Activated CD4-positive, alpha-beta T cell treated with anti-CD3 and anti-CD28 coated beads, Interleukin-2, amount 10 ng/mL, durations not matched to agents 7 days and 5 days (primary cell): ENCODE results near the gene INHA. TPM values are rescaled to one million over a fixed set of nuclear protein-coding genes. Genes with fewer than 3 reads are reported as not detected.

Experiments used
- CTCF ChIA-PET: fragments of 350-600 bp; sonication (Branson Sonifier 250); formaldehyde crosslinking; loops from one replicate; lab custom pipeline; 2021; ENCODE audit warnings: antibody characterized with exemption; lab: Charles Lee
- POLR2A ChIA-PET: fragments of 350-600 bp; sonication (Branson Sonifier 250); formaldehyde crosslinking; loops from one replicate; lab custom pipeline; 2021; ENCODE audit warnings: antibody characterized with exemption; lab: Charles Lee
- DNase-seq: peaks from one replicate; pipeline ENCODE4 v3.0.0-alpha.2; 2020
- H3K27ac Mint-ChIP-seq: one replicate; pipeline ENCODE4 v1.8.0; 2021; ENCODE audit warnings: mild to moderate bottlenecking, moderate library complexity, mixed read lengths
- H3K27me3 Mint-ChIP-seq: one replicate; pipeline ENCODE4 v1.8.0; 2021; ENCODE audit warnings: mixed read lengths
- H3K36me3 Mint-ChIP-seq: one replicate; pipeline ENCODE4 v1.8.0; 2021; ENCODE audit warnings: low read depth, mixed read lengths
- H3K4me1 Mint-ChIP-seq: one replicate; pipeline ENCODE4 v1.8.0; 2021; ENCODE audit warnings: mixed read lengths
- H3K4me3 Mint-ChIP-seq: one replicate; pipeline ENCODE4 v1.8.0; 2021; ENCODE audit warnings: mild to moderate bottlenecking, moderate library complexity, mixed read lengths
- H3K9me3 Mint-ChIP-seq: one replicate; pipeline ENCODE4 v1.8.0; 2021; ENCODE audit warnings: mixed read lengths
- total RNA-seq, 2 experiments: library from RNA; stranded (reverse); gene quantifications; one replicate each; pipeline ENCODE4 v1.2.3, GENCODE V29; 2021

The INHA gene
- total RNA-seq, 2 experiments from 2014 or later: not detected

- Mint-ChIP-seq H3K36me3 (no peaks in the 10 kb centered on the region), H3K27ac (no peak overlapping the region), H3K9me3 (no peaks in the 10 kb centered on the region), H3K4me3 (no peak overlapping the region), H3K27me3 (peaks cover 25% of the 10 kb centered on the region), H3K4me1 (no peaks in the 10 kb centered on the region)
- CTCF ChIA-PET: interaction anchor here (1.8 kb wide), 1 partner anchor 14 kb away, joined by 5 read pairs; no protein-coding TSS in a partner anchor
- POLR2A ChIA-PET: no interaction called here
- no peak for DNase-seq
These were observed 2.6 kb downstream of the INHA start for GRCh38 chr2:219574484-219575311.

DNA sequence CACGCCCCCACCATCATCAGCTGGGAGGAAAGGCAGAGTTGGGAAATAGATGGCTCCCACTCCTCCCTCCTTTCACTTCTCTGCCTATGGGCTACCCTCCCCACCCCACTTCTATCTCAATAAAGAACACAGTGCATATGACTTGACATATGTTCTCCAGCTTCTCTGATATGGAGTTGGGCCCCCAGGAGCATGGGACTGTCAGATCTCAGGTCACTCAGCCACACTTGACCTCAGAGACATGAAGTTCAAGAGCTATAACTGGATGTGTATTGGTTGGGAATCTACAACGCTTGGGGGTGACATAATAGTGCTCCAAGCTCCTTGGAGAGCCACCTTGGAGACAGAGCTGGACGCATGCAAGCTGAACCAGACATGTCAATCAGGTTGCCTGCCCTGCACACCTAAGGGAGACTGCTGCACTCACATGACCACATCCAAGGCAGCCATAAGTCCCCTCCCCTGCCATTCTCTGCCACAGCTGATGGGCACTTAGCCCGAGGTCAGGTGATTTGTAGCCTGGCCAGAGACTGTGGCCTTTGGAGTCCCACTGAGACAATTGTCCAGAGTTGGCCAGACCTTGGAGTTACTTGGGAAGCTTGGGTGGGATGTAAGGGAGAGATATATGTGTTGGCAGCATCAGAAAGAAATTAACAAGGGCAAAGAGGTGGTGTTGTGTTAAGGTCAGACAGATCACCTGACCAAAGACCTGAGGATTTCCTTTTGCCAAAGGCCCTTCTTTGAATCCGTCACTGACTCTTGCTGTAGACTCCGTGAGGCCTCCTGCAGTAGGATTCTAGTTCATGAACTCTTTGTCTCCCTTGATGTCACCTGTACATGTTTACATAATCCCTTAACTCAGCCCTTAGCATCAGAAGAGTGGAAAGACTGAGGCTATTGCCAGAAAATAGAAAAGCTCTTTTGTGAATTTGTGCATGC is 3.7 kb downstream of the INHA start:
- Mint-ChIP-seq H3K4me1 (no peaks in the 10 kb centered on the region), H3K4me3 (no peak overlapping the region), H3K27me3 (peaks cover 20% of the 10 kb centered on the region), H3K27ac (no peak overlapping the region), H3K9me3 (no peaks in the 10 kb centered on the region), H3K36me3 (no peaks in the 10 kb centered on the region)
- ChIA-PET POLR2A (no interaction called here), CTCF (interaction anchor here (1.8 kb wide), 1 partner anchor 16 kb away, joined by 5 read pairs; no protein-coding TSS in a partner anchor)
- no peak for DNase-seq

- Mint-ChIP-seq H3K27ac (no peak overlapping the region), H3K27me3 (peaks cover 19% of the 10 kb centered on the region), H3K4me3 (no peak overlapping the region), H3K4me1 (no peaks in the 10 kb centered on the region), H3K9me3 (no peaks in the 10 kb centered on the region), H3K36me3 (no peaks in the 10 kb centered on the region)
- ChIA-PET CTCF (interaction anchor here (1.8 kb wide), 1 partner anchor 16 kb away, joined by 5 read pairs; no protein-coding TSS in a partner anchor), POLR2A (no interaction called here)
- no peak for DNase-seq
These were observed 4.6 kb downstream of the INHA start for GRCh38 chr2:219576505-219577388.

GRCh38 chr2:219578811-219579613 is 6.9 kb downstream of the INHA start:
- Mint-ChIP-seq H3K4me3 (no peak overlapping the region), H3K27ac (no peak overlapping the region), H3K4me1 (no peaks in the 10 kb centered on the region), H3K36me3 (no peaks in the 10 kb centered on the region), H3K27me3 (peaks cover 6% of the 10 kb centered on the region), H3K9me3 (no peaks in the 10 kb centered on the region)
- ChIA-PET CTCF (interaction anchor here (1.0 kb wide), 1 partner anchor 18 kb away, joined by 8 read pairs; no protein-coding TSS in a partner anchor), POLR2A (no interaction called here)
- DNase-seq: no peak

DNA sequence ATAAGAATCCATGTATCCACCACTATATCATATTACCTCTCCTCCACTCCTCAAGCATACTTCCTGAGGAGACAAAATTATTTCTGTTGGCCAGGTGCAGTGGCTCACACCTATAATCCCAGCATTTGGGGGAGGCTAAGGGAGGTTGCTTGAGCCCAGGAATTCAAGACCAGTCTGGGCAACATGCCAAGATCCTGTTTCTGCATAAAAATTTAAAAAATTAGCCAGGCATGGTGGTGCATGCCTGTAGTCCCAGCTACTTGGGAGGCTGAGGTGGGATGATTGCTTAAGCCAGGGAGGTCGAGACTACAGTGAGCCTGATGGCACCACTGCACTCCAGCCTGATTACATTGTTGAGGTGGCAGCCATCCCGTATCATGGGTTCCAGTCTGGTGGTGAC is 9.2 kb downstream of the INHA start:
- no peaks in the 10 kb centered on the region for H3K36me3 Mint-ChIP-seq
- H3K4me3 Mint-ChIP-seq: no peak overlapping the region
- peaks cover 9% of the 10 kb centered on the region for H3K27me3 Mint-ChIP-seq
- ChIA-PET CTCF (no interaction called here), POLR2A (no interaction called here)
- no peaks in the 10 kb centered on the region for H3K9me3 Mint-ChIP-seq
- DNase-seq: no peak
- H3K4me1 Mint-ChIP-seq: no peaks in the 10 kb centered on the region
- H3K27ac Mint-ChIP-seq: no peak overlapping the region

- ChIA-PET CTCF (interaction anchor here (1.0 kb wide), 1 partner anchor 35 kb away, joined by 3 read pairs; no protein-coding TSS in a partner anchor), POLR2A (no interaction called here)
- H3K27me3 Mint-ChIP-seq: peaks cover 2% of the 10 kb centered on the region
- no peaks in the 10 kb centered on the region for H3K9me3 Mint-ChIP-seq
- no peaks in the 10 kb centered on the region for H3K4me1 Mint-ChIP-seq
- H3K36me3 Mint-ChIP-seq: no peaks in the 10 kb centered on the region
- no peak for DNase-seq
- H3K4me3 Mint-ChIP-seq: no peak overlapping the region
- H3K27ac Mint-ChIP-seq: no peak overlapping the region
These were observed 19.0 kb downstream of the INHA start for GRCh38 chr2:219591091-219591490.

- CTCF ChIA-PET: interaction anchor here (0.8 kb wide), 1 partner anchor 8 kb away, joined by 3 read pairs; no protein-coding TSS in a partner anchor
- no peaks in the 10 kb centered on the region for H3K36me3 Mint-ChIP-seq
These were observed 20.6 kb downstream of the INHA start for GRCh38 chr2:219592736-219593135.

GRCh38 chr2:219593154-219593553 is 21.0 kb downstream of the INHA start:
- no peak for DNase-seq
- Mint-ChIP-seq H3K9me3 (no peaks in the 10 kb centered on the region), H3K27ac (no peak overlapping the region), H3K36me3 (no peaks in the 10 kb centered on the region), H3K4me1 (peaks cover 11% of the 10 kb centered on the region), H3K4me3 (no peak overlapping the region), H3K27me3 (no peaks in the 10 kb centered on the region)
- ChIA-PET CTCF (interaction anchor here (0.6 to 1.4 kb wide), 3 partner anchors 9 to 52 kb away, joined by 3 to 4 read pairs (median 3); no protein-coding TSS in a partner anchor), POLR2A (no interaction called here)

More at GRCh38 chr2:219592736-219593135, 20.6 kb downstream of the INHA start:
- DNase-seq: no peak
- no peak overlapping the region for H3K4me3 Mint-ChIP-seq
- H3K27ac Mint-ChIP-seq: no peak overlapping the region
- peaks cover 8% of the 10 kb centered on the region for H3K4me1 Mint-ChIP-seq
- POLR2A ChIA-PET: no interaction called here
- H3K9me3 Mint-ChIP-seq: no peaks in the 10 kb centered on the region
- H3K27me3 Mint-ChIP-seq: no peaks in the 10 kb centered on the region

DNA sequence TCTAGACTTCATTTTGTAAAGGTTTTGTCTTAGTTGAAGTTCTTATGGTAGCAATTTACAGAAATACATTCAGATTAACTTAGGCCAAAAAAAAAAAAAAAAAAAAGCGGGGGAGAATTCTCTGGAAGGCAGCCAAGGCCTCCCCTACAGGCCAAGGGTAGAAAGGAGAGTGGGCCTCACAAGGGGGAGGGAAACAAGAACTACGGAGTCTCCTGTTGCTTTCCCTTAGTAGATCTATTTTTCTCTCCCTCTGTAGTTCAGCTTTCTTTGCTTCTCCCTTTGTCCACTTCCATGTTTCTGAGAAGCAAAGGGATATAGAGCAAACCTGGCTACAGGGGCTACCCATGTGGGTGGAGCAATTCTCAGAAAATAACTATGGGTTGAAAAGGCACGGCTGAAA is 23.1 kb downstream of the INHA start:
- ChIA-PET CTCF (interaction anchor here (0.9 kb wide), 1 partner anchor 15 kb away, joined by 3 read pairs; no protein-coding TSS in a partner anchor), POLR2A (interaction anchor here (0.6 kb wide), 1 partner anchor 132 kb away, joined by 4 read pairs; no protein-coding TSS in a partner anchor)
- peaks cover 22% of the 10 kb centered on the region for H3K4me1 Mint-ChIP-seq
- H3K9me3 Mint-ChIP-seq: no peaks in the 10 kb centered on the region
- H3K27ac Mint-ChIP-seq: no peak overlapping the region
- no peaks in the 10 kb centered on the region for H3K27me3 Mint-ChIP-seq
- no peak overlapping the region for H3K4me3 Mint-ChIP-seq
- H3K36me3 Mint-ChIP-seq: no peaks in the 10 kb centered on the region
- no peak for DNase-seq

- Mint-ChIP-seq H3K36me3 (peaks cover 3% of the 10 kb centered on the region), H3K9me3 (no peaks in the 10 kb centered on the region), H3K27ac (peak overlapping the region; percentile 96), H3K4me1 (peaks cover 27% of the 10 kb centered on the region), H3K4me3 (peak overlapping the region; percentile 92), H3K27me3 (no peaks in the 10 kb centered on the region)
- no peak for DNase-seq
- CTCF ChIA-PET: interaction anchor here (0.7 to 2.3 kb wide), 5 partner anchors 10 to 67 kb away, joined by 3 to 7 read pairs (median 3); no protein-coding TSS in a partner anchor
- POLR2A ChIA-PET: no interaction called here
These were observed 24.9 kb downstream of the INHA start for GRCh38 chr2:219596954-219597551.
